Measurements from ENCODE around the gene ITM2C.

The ITM2C gene

GRCh38 chr2:230873661-230874401, 9.1 kb downstream of the ITM2C start:
- no peak for DNase-seq (ENCODE audit: low read depth)

- no peak for DNase-seq (ENCODE audit: low read depth)
Observed at GRCh38 chr2:230874456-230874855, 9.7 kb downstream of the ITM2C start.

- no peak for DNase-seq (ENCODE audit: low read depth)
Observed at GRCh38 chr2:230874876-230875275, 10.1 kb downstream of the ITM2C start.

- no peak for DNase-seq (ENCODE audit: low read depth)
Observed at GRCh38 chr2:230875347-230876315, 10.9 kb downstream of the ITM2C start.

- DNase-seq (ENCODE audit: low read depth) = no peak
Observed at GRCh38 chr2:230877116-230877758, 12.5 kb downstream of the ITM2C start.

GRCh38 chr2:230877759-230878598, 13.2 kb downstream of the ITM2C start:
- DNase-seq (ENCODE audit: low read depth) = no peak

GRCh38 chr2:230878599-230879188, 14.0 kb downstream of the ITM2C start:
- no peak for DNase-seq (ENCODE audit: low read depth)

GRCh38 chr2:230879271-230879882, 14.6 kb downstream of the ITM2C start:
- DNase-seq (ENCODE audit: low read depth) = no peak

- no peak for DNase-seq (ENCODE audit: low read depth)
Observed at GRCh38 chr2:230879891-230880290, 15.1 kb downstream of the ITM2C start.

GRCh38 chr2:230881840-230882239, 17.1 kb downstream of the ITM2C start:
- DNase-seq (ENCODE audit: low read depth) = no peak

GRCh38 chr2:230885463-230886130, 20.9 kb downstream of the ITM2C start:
- peak; percentile 7 for DNase-seq (ENCODE audit: low read depth)

- DNase-seq (ENCODE audit: low read depth) = no peak
Observed at GRCh38 chr2:230886206-230886605, 21.5 kb downstream of the ITM2C start.

- no peak for DNase-seq (ENCODE audit: low read depth)
Observed at GRCh38 chr2:230886671-230887071, 21.9 kb downstream of the ITM2C start.

- no peak for DNase-seq (ENCODE audit: low read depth)
Observed at GRCh38 chr2:230887342-230887741, 22.6 kb downstream of the ITM2C start.

GRCh38 chr2:230888824-230889400, 24.2 kb downstream of the ITM2C start:
- no peak for DNase-seq (ENCODE audit: low read depth)

GRCh38 chr2:230889911-230890601, 25.3 kb downstream of the ITM2C start:
- no peak for DNase-seq (ENCODE audit: low read depth)

GRCh38 chr2:230890646-230891045, 25.9 kb downstream of the ITM2C start:
- DNase-seq (ENCODE audit: low read depth) = no peak

GRCh38 chr2:230891064-230891463, 26.3 kb downstream of the ITM2C start:
- no peak for DNase-seq (ENCODE audit: low read depth)

- no peak for DNase-seq (ENCODE audit: low read depth)
Observed at GRCh38 chr2:230891509-230891908, 26.8 kb downstream of the ITM2C start.
